Motor neuron (in vitro differentiated cells): ENCODE measurements around the gene ZNF597. TPM values are rescaled to one million over a fixed set of nuclear protein-coding genes. Genes with fewer than 3 reads are reported as not detected.

Experiments
- ATAC-seq, 8 experiments: fragments of 200-7000 bp; cut with Tn5 transposase; replicated peaks in 6 of 8; 2 replicates each; pipeline ENCODE4 v1.8.0; 2021; ENCODE audit warnings: mild to moderate bottlenecking in 8 of 8, moderate library complexity in 8 of 8
- H3K27ac ChIP-seq, 2 donors: fragments of 250-450 bp; sonication (Bioruptor Pico); 2 replicates each; pipeline ENCODE4 v1.9.0; 2021; ENCODE audit warnings: antibody characterized with exemption in 2 of 2, mild to moderate bottlenecking in 2 of 2, moderate library complexity in 1 of 2
- H3K4me1 ChIP-seq, 2 donors: fragments of 250-450 bp; sonication (Bioruptor Pico); replicated peaks in 1 of 2; 2 replicates each; pipeline ENCODE4 v1.6.1; 2021; ENCODE audit warnings: antibody characterized with exemption in 2 of 2, mild to moderate bottlenecking in 2 of 2, moderate library complexity in 1 of 2
- H3K4me3 ChIP-seq, 5 donors: fragments of 250-450 bp; sonication (Bioruptor Pico); 2 replicates each; pipeline ENCODE4 v1.9.0; 2021; ENCODE audit warnings: antibody characterized with exemption in 5 of 5, mild to moderate bottlenecking in 5 of 5, moderate library complexity in 4 of 5
- WGBS, 10 experiments: fragments of 450-650 bp; shearing (Covaris generic); methylation state at CpG; one replicate each; pipeline ENCODE4 v1.0.0; 2022; 5-methylcytosine and 5-hydroxymethylcytosine counted together
- in situ Hi-C, 9 experiments: fragments of 400-800 bp; cut with MboI; loops; one replicate each; pipeline ENCODE4 v1.15.0; 2021; ENCODE audit warnings: low sequenced_read_pairs in 9 of 9, low pct_unique_long_range_greater_than_20kb in 2 of 9; ENCODE audit not compliant: unreplicated experiment in 9 of 9
- total RNA-seq, 8 experiments: library from RNA; unstranded; fragments of 300-600 nt; gene quantifications; 2 replicates each; pipeline versions ENCODE4 v1.2.3 to v1.2.4, GENCODE V29; 2022

The ZNF597 gene
- total RNA-seq, 8 experiments from 2014 or later: 2.0 to 5.1 (median 2.5) TPM

GRCh38 chr16:3471518-3472176 lies 28.3 kb upstream of the ZNF597 start:
- Histone ChIP-seq H3K4me3 (no peak overlapping the region), H3K27ac (no peak overlapping the region), H3K4me1 (peaks cover 0 to 4% of the 10 kb centered on the region in 2 donors)
- 80 to 100% (median 90%) methylated on average over 2 to 6 of the region's 20 CpGs; no CpG with 5 or more reads in 5 of the 10 experiments for WGBS, 10 experiments
- in situ Hi-C loops: no loop called here
- ATAC-seq: no peak

- no peak overlapping the region for H3K4me3 ChIP-seq
- 86 to 100% (median 93%) methylated on average over 3 to 9 of the region's 9 CpGs; no CpG with 5 or more reads in 3 of the 10 experiments for WGBS, 10 experiments
- H3K4me1 ChIP-seq: peaks cover 0 to 4% of the 10 kb centered on the region in 2 donors
- ATAC-seq: no peak
- in situ Hi-C loops: no loop called here
- no peak overlapping the region for H3K27ac ChIP-seq
Measured at GRCh38 chr16:3470723-3471122, 27.4 kb upstream of the ZNF597 start.

- ATAC-seq: no peak
- WGBS, 10 experiments: 60 to 100% (median 100%) methylated on average over 1 to 2 of the region's 7 CpGs; no CpG with 5 or more reads in 4 of the 10 experiments
- in situ Hi-C loops: no loop called here
- H3K27ac ChIP-seq: no peak overlapping the region
- H3K4me3 ChIP-seq: no peak overlapping the region
- peaks cover 0 to 4% of the 10 kb centered on the region in 2 donors for H3K4me1 ChIP-seq
Measured at GRCh38 chr16:3469736-3470135, 26.4 kb upstream of the ZNF597 start.

GRCh38 chr16:3468501-3468900 lies 25.2 kb upstream of the ZNF597 start:
- 36 to 100% (median 52%) methylated on average over 1 to 14 of the region's 15 CpGs; no CpG with 5 or more reads in 3 of the 10 experiments for WGBS, 10 experiments
- Histone ChIP-seq H3K4me3 (no peak overlapping the region), H3K4me1 (peaks cover 0 to 4% of the 10 kb centered on the region in 2 donors), H3K27ac (no peak overlapping the region)
- in situ Hi-C loops: no loop called here
- no peak for ATAC-seq

GRCh38 chr16:3467921-3468320 lies 24.6 kb upstream of the ZNF597 start:
- Histone ChIP-seq H3K4me3 (no peak overlapping the region), H3K4me1 (peaks cover 0 to 4% of the 10 kb centered on the region in 2 donors), H3K27ac (no peak overlapping the region)
- WGBS, 10 experiments: 33 to 100% (median 83%) methylated on average over 1 to 4 of the region's 4 CpGs; no CpG with 5 or more reads in 1 of the 10 experiments
- ATAC-seq: peak in 3 of 8 experiments; percentile 62 to 78 (median 73)
- in situ Hi-C loops: no loop called here

GRCh38 chr16:3467182-3467581 lies 23.9 kb upstream of the ZNF597 start:
- H3K4me3 ChIP-seq: no peak overlapping the region
- in situ Hi-C loops: no loop called here
- ATAC-seq: no peak
- H3K4me1 ChIP-seq: peaks cover 0 to 4% of the 10 kb centered on the region in 2 donors
- WGBS, 10 experiments: 86 to 100% (median 95%) methylated on average over 1 to 7 of the region's 8 CpGs; no CpG with 5 or more reads in 6 of the 10 experiments
- H3K27ac ChIP-seq: no peak overlapping the region

GRCh38 chr16:3465911-3466584 lies 22.7 kb upstream of the ZNF597 start:
- in situ Hi-C loops: no loop called here
- WGBS, 10 experiments: 83 to 100% (median 91%) methylated on average over 1 to 14 of the region's 21 CpGs; no CpG with 5 or more reads in 1 of the 10 experiments
- ATAC-seq: no peak
- H3K4me1 ChIP-seq: peaks cover 0 to 4% of the 10 kb centered on the region in 2 donors
- no peak overlapping the region for H3K4me3 ChIP-seq
- no peak overlapping the region for H3K27ac ChIP-seq

- H3K4me1 ChIP-seq: peaks cover 0 to 6% of the 10 kb centered on the region in 2 donors
- H3K4me3 ChIP-seq: no peak overlapping the region
- WGBS, 10 experiments: 83 to 100% (median 99%) methylated on average over 1 to 10 of the region's 12 CpGs; no CpG with 5 or more reads in 4 of the 10 experiments
- in situ Hi-C loops: no loop called here
- no peak for ATAC-seq
- H3K27ac ChIP-seq: no peak overlapping the region
Measured at GRCh38 chr16:3465301-3465700, 22.0 kb upstream of the ZNF597 start.

- H3K4me3 ChIP-seq: no peak overlapping the region
- H3K4me1 ChIP-seq: peaks cover 17 to 24% of the 10 kb centered on the region in 2 donors
- no peak for ATAC-seq
- in situ Hi-C loops: no loop called here
- 67 to 93% (median 86%) methylated on average over 3 to 5 of the region's 8 CpGs; no CpG with 5 or more reads in 5 of the 10 experiments for WGBS, 10 experiments
- H3K27ac ChIP-seq: no peak overlapping the region
Measured at GRCh38 chr16:3461151-3461550, 17.8 kb upstream of the ZNF597 start.

- Histone ChIP-seq H3K27ac (no peak overlapping the region), H3K4me1 (peaks cover 17 to 25% of the 10 kb centered on the region in 2 donors), H3K4me3 (no peak overlapping the region)
- WGBS, 10 experiments: 60 to 100% (median 85%) methylated on average over 1 to 6 of the region's 8 CpGs; no CpG with 5 or more reads in 3 of the 10 experiments
- no peak for ATAC-seq
- in situ Hi-C loops: no loop called here
Measured at GRCh38 chr16:3460585-3460984, 17.3 kb upstream of the ZNF597 start.

GRCh38 chr16:3460121-3460520 lies 16.8 kb upstream of the ZNF597 start:
- Histone ChIP-seq H3K4me3 (no peak overlapping the region), H3K4me1 (peaks cover 17 to 25% of the 10 kb centered on the region in 2 donors), H3K27ac (no peak overlapping the region)
- WGBS, 10 experiments: 79 to 95% (median 88%) methylated on average over 1 to 6 of the region's 7 CpGs; no CpG with 5 or more reads in 3 of the 10 experiments
- in situ Hi-C loops: no loop called here
- ATAC-seq: no peak

- H3K4me3 ChIP-seq: peak overlapping the region; percentile 48 to 81 (median 75)
- ATAC-seq: peak in 1 of 8 experiments; percentile 1
- in situ Hi-C loops: no loop called here
- H3K27ac ChIP-seq: no peak overlapping the region
- 24 to 74% (median 46%) methylated on average over 1 to 6 of the region's 9 CpGs for WGBS, 10 experiments
- peaks cover 17 to 25% of the 10 kb centered on the region in 2 donors for H3K4me1 ChIP-seq
Measured at GRCh38 chr16:3459401-3460090, 16.2 kb upstream of the ZNF597 start.
